Brain microvascular endothelial cell (primary cell): ENCODE measurements around the gene ANKRD11.
A peak's percentile ranks its signal among the peaks of the same experiment; 100 is the strongest.
"Not testable (repeated sequence)": the region's sequence is repeated elsewhere in the genome, so short reads cannot be mapped to it uniquely, and the experiment has no call there.

Experiments
- DNase-seq: peaks from one replicate; pipeline ENCODE4 v3.0.0-alpha.2; 2020
- H3K27ac ChIP-seq: fragments of 250-450 bp; sonication (Bioruptor Pico); 2 replicates; pipeline ENCODE4 v1.5.1; 2020; ENCODE audit warnings: mild to moderate bottlenecking, moderate library complexity
- H3K27me3 ChIP-seq: fragments of 250-450 bp; sonication (Bioruptor Pico); replicated peaks from 2 replicates; pipeline ENCODE4 v1.5.1; 2020; ENCODE audit warnings: mild to moderate bottlenecking
- H3K36me3 ChIP-seq: fragments of 250-450 bp; sonication (Bioruptor Pico); replicated peaks from 2 replicates; pipeline ENCODE4 v1.5.1; 2020; ENCODE audit warnings: mild to moderate bottlenecking
- H3K4me3 ChIP-seq: 2 replicates; pipeline ENCODE4 v1.5.1; 2011; ENCODE audit warnings: low read depth, mild to moderate bottlenecking, control low read depth, low read length, moderate library complexity
- CTCF ChIP-seq: IDR thresholded peaks from 2 replicates; pipeline ENCODE4 v1.5.1; 2011; ENCODE audit warnings: low read depth, mild to moderate bottlenecking, moderate library complexity, low read length, control low read depth, inconsistent platforms; ENCODE audit errors: missing control alignments
- in situ Hi-C: cut with HindIII; loops from 2 replicates; pipeline ENCODE4 v1.10.0; 2017; ENCODE audit warnings: low sequenced_read_pairs, low pct_ligation_motif_present

The ANKRD11 gene

GRCh38 chr16:89455178-89455577 lies 35.2 kb downstream of the ANKRD11 start:
- DNase-seq, result no peak
- Histone ChIP-seq H3K27ac (no peak overlapping the region), H3K4me3 (no peak overlapping the region), H3K27me3 (no peaks in the 10 kb centered on the region), H3K36me3 (no peaks in the 10 kb centered on the region)
- no peak for TF ChIP-seq CTCF
- in situ Hi-C loops, result no loop called here

GRCh38 chr16:89454378-89455125 lies 35.8 kb downstream of the ANKRD11 start:
- H3K27ac ChIP-seq, in situ Hi-C loops, H3K36me3 ChIP-seq, H3K4me3 ChIP-seq, DNase-seq, H3K27me3 ChIP-seq: not testable (repeated sequence)

GRCh38 chr16:89453501-89454321 lies 36.6 kb downstream of the ANKRD11 start:
- in situ Hi-C loops, result no loop called here
- no peak for DNase-seq

GRCh38 chr16:89452925-89453324 lies 37.4 kb downstream of the ANKRD11 start:
- TF ChIP-seq CTCF, result no peak
- in situ Hi-C loops, result no loop called here
- H3K4me3 ChIP-seq, result no peak overlapping the region
- no peaks in the 10 kb centered on the region for H3K36me3 ChIP-seq
- no peaks in the 10 kb centered on the region for H3K27me3 ChIP-seq
- no peak for DNase-seq
- H3K27ac ChIP-seq, result no peak overlapping the region

More at GRCh38 chr16:89453501-89454321, 36.6 kb downstream of the ANKRD11 start:
- Histone ChIP-seq H3K4me3 (no peak overlapping the region), H3K27me3 (no peaks in the 10 kb centered on the region), H3K36me3 (no peaks in the 10 kb centered on the region), H3K27ac (no peak overlapping the region)
- peak; percentile 46 for TF ChIP-seq CTCF

GRCh38 chr16:89452241-89452640 lies 38.1 kb downstream of the ANKRD11 start:
- no peak for TF ChIP-seq CTCF
- H3K27me3 ChIP-seq, result no peaks in the 10 kb centered on the region
- DNase-seq, result no peak
- no peaks in the 10 kb centered on the region for H3K36me3 ChIP-seq
- H3K4me3 ChIP-seq, result no peak overlapping the region
- H3K27ac ChIP-seq, result no peak overlapping the region
- in situ Hi-C loops, result no loop called here

- no peak for TF ChIP-seq CTCF
- no peak for DNase-seq
- H3K27ac ChIP-seq, result no peak overlapping the region
- H3K27me3 ChIP-seq, result no peaks in the 10 kb centered on the region
- no peak overlapping the region for H3K4me3 ChIP-seq
- in situ Hi-C loops, result no loop called here
- H3K36me3 ChIP-seq, result no peaks in the 10 kb centered on the region
Measured at GRCh38 chr16:89450537-89450936, 39.8 kb downstream of the ANKRD11 start.
